Right ventricle myocardium inferior (tissue), 1 donor: ENCODE data around the gene NHS. TPM values are rescaled to one million over a fixed set of nuclear protein-coding genes. Genes with fewer than 3 reads are reported as not detected.
A peak's percentile ranks its signal among the peaks of the same experiment; 100 is the strongest.

Experiments
- ATAC-seq: fragments of 200-7000 bp; cut with Tn5 transposase; one replicate; pipeline ENCODE4 v1.9.1; 2020; ENCODE audit warnings: mild to moderate bottlenecking, moderate library complexity
- DNase-seq: peaks from one replicate; pipeline ENCODE4 v3.0.0; 2021; ENCODE audit errors: missing footprints
- intact Hi-C: fragments of 100-400 bp; cut with DNase I; formaldehyde crosslinking; loops from one replicate; pipeline ENCODE4 v1.11.0; 2022
- total RNA-seq: library from RNA; stranded (reverse); fragmentation: NEBNext Ultra II Directional; extraction: Animal tissue kit (Norgen Biotek cat#: 25700); gene quantifications from one replicate; pipeline ENCODE4 v1.2.1, GENCODE V29; 2021
- donor health status: DM: no; HTN: yes; CAD: no; lungs with severe emphysema.

NHS gene
- total RNA-seq, 1 donor from 2014 or later = 2.8 TPM

DNA sequence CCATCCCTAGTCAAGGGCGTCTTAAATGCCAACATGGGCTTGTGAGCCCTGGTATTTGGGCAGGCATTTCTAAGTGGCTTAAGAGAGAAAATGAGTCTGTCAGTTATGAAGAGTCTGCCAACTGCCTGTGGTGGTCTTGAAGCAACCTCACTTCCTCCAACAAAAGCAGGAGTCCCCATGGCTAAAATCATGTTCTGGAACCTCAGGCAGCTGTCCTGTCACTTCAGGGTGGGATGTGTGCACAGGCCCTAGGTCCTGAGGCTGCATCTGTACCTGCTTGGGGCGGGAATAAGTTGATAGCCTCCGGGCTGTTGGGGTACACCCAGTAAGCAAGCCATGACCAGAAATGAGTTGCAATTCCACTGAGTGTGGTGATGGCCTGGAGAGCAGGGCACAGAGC lies 247.3 kb downstream of the NHS start:
- intact Hi-C loops = no loop called here
- no peak for ATAC-seq

DNA sequence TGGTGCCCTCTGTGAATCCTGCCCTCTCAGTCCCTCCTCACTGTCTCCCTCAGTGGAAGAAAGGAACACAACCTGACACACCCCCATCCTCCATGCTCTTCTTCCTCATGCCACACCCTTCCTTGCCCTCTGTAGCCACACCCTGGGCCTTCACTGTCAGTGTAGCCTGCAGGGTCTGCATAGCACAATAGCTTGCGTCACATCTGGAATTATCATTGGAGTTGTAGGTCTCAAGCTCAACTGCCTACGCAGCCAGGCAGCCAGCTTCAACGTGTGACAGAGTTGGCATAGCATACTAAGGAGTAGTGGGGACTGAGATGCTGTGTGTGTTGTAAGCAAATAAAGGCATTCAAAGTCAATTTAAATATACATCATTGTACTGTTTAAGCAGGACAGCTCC lies 248.8 kb downstream of the NHS start:
- ATAC-seq (no peak), DNase-seq (no peak)
- intact Hi-C loops = no loop called here

More for the DNA sequence above, 247.3 kb downstream of the NHS start:
- no peak for DNase-seq

DNA sequence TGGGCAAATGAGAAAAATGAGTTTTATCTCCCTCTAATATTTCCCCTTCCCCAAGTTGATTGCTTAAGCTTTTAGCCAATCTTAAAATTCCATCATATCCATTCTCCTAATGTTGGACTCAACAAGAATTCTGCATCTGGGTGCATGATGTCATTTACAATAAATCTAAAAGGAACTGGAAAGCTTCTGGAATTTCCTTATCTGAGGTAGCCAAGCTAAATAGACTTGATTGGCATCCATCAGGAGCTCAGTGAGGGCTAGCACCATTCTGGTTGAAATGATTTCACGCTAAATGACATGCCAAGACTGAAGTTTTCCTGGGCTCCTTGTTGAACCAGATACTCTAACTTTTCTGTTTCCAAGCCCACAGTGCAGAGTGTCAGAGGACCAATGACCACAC lies 252.0 kb downstream of the NHS start:
- intact Hi-C loops = no loop called here
- DNase-seq = no peak
- ATAC-seq = no peak

DNA sequence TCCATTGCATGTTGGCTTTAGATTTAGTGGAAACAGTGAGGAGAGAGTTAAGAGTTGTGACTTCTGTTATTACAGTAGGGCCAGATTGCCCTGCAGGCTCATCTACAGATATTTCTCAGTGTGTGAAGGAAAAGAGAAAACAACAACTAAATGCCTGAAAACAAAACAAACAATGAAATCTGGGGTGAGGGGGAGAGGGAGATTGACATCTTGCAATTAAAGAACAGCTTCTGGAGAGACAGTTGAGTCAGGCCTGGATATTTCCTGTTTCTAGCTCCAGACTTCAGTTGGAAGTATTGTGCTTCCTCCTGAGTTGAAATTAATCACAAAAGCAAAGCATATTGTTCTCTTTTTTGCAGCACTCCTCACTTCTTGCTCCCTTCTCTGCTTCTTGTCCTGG lies 254.0 kb downstream of the NHS start:
- intact Hi-C loops = no loop called here
- no peak for ATAC-seq
- DNase-seq = no peak

DNA sequence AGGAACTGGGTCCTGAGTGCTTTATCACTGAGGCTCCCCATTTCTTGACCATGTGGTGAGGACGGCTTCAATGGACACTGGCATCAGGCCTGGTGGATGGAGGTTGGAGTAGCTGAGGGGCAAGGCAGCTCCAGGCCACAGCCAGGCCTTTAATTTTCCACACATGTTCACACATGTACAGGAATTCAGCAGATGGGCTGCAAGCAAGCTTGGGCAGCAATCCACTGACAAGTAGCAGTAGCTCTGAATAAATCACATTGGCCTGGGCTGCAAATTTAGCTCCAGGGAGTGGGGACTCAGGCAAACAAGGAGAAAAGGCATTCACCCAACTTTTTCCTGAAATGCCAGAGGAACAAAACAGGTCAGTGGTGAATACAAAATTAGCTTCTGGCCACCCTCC lies 254.5 kb downstream of the NHS start:
- DNase-seq (no peak), ATAC-seq (no peak)
- intact Hi-C loops = no loop called here

DNA sequence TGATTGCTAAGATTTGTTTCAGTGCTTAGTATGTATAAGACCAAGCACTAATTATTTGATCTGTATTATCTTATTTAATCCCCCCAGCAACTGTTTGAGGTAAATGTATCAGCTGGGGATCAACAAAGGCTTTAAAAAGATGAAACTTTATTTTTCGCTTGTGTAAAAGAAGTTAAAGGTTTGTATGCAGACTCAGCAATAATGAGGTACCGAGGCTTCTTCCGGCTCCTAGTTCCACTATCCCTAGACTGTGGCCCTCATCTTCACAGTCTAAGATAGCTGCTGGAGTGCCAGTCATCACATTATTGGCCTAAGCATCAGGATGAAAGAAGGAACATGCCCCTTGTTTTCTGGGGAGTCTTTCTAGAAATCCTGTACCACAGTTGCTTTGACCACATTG lies 256.6 kb downstream of the NHS start:
- ATAC-seq (no peak), DNase-seq (no peak)
- intact Hi-C loops = no loop called here

DNA sequence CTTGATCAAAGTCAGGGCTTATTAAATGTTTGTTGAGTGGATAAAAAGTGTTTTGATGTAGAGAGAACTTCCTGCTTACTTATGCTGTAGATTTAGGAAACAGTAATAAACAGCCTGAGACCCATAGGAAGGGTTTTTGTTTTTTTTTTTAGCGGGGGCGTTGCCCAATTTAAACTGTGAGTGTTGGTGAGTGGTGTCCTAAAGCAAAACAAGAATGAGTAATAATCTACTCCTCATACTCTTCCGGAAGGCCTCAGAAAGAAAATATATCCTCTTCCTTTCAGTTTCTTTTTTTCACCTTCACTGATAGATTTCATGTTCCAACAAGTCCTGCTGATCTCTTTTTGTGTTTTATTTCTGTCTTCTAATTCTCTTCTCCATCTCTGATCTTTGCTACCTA lies 257.9 kb downstream of the NHS start:
- no peak for DNase-seq
- no peak for ATAC-seq
- intact Hi-C loops = no loop called here

DNA sequence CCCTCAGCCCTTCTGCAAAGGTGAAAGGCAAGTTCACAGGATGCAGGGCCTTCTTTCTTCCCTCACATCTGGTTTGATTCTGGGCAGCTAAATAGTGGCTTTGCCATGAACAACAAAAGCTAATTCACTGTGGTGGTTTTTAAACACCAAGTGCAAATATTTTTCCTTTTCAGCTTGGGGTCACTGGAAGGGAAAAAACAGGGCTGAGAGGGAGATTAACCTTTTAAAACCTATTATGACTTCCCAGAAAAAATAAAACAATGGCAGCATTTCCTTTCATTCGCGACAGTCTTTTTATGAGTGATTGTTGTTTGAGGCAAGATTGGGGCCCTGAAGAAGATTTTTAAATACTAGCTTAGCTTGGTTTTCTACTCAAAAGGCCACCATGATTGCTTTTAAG lies 258.5 kb downstream of the NHS start:
- intact Hi-C loops = no loop called here
- no peak for ATAC-seq
- DNase-seq = no peak

DNA sequence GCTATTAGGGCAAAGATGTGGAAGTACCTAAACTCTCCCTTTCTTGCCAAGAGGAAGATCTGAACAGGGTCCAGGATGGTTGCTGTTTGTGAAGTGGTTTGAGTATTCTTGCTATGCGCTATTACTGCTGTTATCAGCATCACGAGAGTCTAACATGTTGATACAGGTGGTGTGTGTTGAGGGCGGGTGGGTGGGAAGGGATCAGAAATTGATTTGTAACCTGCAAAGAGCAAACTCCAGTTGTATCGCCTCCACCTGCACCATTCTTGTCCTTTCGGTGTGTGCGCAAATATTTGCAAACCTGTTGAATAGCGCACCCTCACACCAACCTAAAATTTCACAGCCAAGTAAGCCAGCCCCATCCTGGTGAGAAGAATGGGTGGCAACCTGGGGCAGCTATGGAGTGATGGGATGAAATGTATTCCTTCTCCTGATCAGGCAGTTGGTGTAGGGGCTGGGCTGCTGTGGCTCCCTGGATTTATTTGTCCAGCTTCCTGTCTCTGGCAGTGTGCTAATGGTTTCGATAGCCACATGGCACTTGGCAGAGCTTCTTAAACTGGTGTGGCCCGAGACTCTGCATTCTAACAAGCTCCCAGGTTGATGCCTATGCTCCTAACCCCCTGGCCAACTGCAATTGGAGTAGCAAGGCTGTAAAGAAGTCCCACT lies 259.7 kb downstream of the NHS start:
- ATAC-seq = no peak
- intact Hi-C loops = no loop called here
- DNase-seq = no peak

DNA sequence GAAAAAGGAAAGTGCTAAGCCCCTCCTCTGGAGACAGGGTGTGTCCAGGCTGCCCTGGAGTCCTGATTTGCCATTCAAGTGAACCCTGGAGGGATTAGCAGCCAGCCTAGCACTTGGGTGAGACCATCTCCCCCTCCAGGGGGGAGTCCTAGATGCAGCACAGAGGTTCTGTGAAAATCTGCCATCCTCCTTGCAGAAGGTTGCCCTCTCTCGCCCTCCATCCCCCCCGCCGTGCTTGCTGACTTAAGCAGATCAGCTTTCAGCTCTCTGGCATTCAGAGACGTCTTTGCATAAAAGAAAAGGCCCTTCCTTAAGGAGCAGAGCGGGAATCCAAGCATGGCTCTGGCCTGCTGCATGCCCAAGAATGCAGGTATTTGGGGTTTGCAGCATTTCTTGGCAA lies 260.2 kb downstream of the NHS start:
- ATAC-seq (no peak), DNase-seq (no peak)
- intact Hi-C loops = no loop called here

DNA sequence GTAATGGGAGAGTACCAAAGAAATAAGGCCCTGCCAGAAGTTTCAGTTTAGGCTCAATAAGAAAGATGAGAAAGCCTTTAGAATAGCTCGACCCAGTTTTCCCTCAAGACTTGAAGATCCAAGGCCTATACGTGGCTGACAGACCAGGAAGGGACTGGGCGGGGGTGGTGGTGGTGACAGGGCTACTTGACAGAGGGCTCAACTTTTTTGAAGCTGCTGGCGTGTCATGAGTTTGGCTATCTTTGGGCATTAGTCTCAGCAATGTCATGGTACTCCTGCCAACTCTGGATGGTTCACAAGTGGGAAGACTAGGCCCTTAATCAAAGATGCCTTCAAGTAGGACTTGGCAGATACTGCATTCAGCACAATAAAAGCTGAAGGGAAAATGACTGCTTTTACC lies 262.2 kb downstream of the NHS start:
- ATAC-seq = no peak
- DNase-seq = no peak
- intact Hi-C loops = no loop called here

DNA sequence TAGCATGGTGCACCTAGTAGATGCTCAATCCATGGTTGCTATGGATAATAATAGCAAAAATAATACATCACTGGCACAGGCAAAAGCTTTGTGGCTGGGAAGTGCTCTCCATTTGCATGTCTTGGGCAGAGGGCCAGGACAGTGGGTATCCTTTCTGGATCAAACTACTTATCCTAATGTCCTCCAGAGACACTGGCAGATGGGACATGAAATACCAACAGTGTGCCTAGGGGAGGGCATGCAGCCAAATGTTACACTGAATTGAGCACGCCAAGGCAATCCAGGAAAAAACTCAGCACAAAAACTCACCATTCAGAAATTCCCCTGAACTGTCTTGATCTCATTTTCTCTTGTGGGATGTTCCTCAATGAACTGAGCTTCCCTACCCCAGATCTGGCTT lies 263.7 kb downstream of the NHS start:
- no peak for ATAC-seq
- DNase-seq = no peak
- intact Hi-C loops = no loop called here

DNA sequence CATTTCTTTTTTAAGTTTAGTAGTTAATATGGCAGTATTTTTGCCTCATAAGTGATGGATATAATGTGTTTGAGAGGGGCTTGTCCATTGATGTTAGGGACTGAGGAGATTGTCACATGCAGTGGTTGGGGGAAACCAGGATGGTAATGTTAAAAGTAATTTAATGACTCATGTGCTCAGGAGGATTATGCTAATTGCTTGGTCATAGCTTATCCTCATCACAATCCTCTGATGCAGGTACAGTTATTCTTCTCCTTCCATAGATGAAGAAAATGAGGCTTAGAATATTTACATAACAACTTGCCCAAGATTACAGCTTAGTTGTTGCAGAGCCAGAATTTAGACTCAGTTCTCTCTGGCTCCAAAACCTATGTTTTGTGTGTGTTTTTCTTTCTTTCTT lies 267.9 kb downstream of the NHS start:
- ATAC-seq = no peak
- no peak for DNase-seq

DNA sequence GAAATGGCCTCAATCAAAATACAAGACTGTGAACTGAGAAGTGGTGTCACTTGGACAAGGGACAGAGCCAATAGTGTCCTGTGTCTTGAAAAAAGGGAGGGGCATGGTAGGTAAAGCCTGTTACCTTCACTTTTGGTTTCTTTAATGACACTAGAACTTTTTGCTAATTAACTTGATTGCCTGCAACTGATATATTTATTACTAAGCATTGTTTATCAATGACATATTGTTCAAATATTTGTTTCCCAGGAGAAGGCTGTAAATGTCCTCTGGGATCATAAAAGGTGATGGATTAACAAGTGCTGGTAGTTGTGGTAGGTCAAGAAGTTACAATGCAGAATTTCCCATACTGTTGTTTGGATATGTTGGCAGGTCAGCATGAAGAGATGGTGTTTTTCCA lies 268.5 kb downstream of the NHS start:
- no peak for ATAC-seq

More for the DNA sequence above, 267.9 kb downstream of the NHS start:
- intact Hi-C loops = no loop called here

DNA sequence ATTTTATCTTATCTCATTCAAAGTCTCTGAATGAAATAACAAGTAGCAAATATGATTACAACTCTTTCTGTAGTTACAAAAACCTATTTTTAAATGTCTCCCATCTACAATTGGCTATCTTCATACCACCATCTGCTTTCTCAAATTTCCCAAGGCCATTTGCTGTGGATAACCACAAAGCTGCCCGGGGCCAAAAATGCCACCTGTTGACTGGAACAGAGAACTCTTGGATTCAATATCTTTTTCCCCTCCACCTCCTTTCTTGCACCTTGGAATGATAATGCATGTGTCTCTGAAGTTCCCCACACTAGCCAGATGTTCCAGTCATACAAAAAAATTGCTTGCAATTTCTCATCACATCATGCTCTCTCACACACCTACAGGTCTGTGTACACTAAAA lies 269.0 kb downstream of the NHS start:
- ATAC-seq (no peak), DNase-seq (no peak)
- intact Hi-C loops = no loop called here

More for the DNA sequence above, 268.5 kb downstream of the NHS start:
- no peak for DNase-seq
- intact Hi-C loops = no loop called here

DNA sequence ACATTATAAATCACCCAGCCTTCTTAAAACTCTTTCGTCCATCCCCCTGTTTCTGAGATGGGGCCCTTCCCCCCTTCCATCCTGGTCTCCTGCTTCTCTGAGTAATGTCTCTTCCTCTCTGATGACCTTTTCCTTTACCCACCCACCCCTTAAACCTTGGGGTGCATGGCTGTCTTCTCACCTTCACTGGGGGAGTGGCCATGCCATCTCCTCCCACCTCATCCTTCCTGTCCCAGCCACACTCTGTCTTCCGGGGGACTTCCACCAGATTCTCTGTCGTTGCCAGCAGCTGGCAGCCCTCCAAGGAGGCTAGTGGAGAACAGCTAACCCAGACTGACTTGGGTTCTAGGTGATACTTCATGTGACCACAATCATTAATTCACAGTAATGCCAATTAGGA lies 279.1 kb downstream of the NHS start:
- no peak for ATAC-seq
- intact Hi-C loops = loop anchor here (10.0 kb wide), 1 partner anchor 49 kb away; no protein-coding TSS in a partner anchor
- DNase-seq = no peak

DNA sequence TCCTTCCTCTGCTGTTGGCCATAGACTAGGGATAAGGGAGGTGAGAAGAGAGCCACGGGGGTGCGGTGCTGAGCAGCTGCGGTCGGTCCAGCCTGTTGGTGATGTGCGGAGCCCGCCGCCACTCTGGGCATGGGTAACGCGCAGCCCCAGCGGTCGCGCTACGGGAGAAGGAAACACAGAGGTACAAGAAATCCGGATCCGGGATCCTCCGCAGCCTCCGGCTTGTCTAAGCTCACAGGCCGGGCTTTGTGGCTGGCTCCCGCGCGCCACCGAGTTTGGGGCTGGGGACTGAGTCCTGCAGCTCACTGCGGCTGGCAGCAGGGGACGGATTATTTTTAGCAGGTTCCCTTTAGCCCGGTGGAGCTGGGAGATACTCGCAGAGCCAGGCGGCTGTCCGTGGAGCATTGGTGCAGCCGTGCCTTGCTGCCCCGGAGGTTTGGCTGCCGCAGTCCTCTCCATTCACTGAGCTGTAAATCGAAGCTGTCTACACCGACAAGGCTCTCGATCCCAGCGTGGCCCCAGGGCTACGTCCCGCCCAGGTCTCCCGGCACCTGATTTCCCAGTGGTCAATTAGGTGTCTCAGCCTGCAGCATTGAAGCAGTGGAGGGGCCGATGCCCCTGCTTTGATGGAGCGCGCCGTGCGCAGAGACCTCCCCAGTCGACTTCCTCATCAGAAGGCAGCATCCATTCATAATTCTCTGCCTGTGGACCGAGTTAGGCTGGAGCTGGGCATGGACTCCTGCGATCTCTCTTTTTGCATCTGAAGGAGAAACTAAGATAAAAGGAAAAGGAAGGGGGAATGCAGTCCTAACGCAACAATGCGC lies 280.4 kb downstream of the NHS start:
- ATAC-seq = peak; percentile 62
- DNase-seq = no peak
- intact Hi-C loops = loop anchor here (10.0 kb wide), 1 partner anchor 51 kb away; no protein-coding TSS in a partner anchor

DNA sequence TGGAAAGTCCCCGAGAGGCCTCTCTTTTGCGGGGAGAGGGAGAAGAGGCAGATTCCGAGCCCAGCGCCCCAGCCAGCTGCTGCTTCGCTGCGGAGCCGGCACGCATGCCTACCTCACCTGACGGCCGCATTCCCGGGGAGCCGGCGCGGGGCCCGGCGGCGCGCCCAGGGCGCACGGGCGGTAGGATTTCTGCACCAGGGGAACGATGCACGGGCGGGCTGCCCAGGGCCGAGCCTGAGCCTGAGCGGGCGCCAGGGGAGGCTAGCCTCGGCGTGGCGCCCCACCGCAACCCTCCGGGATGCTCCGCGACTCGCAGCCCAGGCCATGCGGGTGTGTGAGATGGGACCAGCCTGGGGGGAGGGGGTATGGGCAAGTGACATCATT lies 281.0 kb downstream of the NHS start:
- ATAC-seq (no peak), DNase-seq (no peak)
- intact Hi-C loops = loop anchor here (10.0 kb wide), 1 partner anchor 51 kb away; no protein-coding TSS in a partner anchor

DNA sequence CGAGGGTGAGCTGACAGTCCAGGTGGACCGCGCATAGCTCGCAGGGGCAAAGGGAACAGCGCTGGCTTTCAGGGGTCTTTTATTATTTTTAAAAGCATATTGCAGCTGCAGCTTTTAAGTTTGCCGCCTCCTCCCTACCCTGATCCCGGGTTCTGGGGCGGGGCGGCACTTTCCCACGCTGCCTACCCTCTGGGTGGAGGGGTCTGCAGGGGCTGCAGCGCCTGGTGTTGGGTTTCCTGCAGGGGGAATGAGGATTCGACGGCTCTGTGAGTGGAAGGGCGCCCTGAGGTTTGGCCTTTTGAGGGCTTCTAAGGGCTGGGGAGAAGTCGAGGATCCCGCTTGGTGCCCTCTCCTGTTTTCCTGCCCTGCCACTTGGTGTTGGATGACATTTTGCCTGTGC lies 281.6 kb downstream of the NHS start:
- no peak for ATAC-seq
- no peak for DNase-seq
- intact Hi-C loops = loop anchor here (10.0 kb wide), 1 partner anchor 52 kb away; no protein-coding TSS in a partner anchor

DNA sequence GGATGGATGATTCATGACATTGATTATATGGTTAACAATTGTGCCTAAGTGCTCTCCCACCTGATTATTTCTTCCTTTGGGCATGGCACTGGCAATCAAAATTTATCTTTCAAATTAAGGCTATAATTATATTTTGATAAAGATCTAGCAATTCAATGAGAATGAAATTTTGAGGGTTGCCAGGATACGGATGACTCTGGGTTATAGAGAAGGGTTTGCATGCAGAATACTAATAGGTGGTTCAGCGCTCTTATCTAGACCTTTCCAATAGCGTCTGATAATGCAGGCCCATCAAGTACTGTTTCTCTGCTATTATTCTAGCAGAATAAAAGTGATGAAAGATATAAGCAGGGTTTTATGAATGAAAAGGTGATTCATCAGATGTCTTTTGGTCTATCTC lies 287.4 kb downstream of the NHS start:
- intact Hi-C loops = no loop called here
- DNase-seq = no peak
- no peak for ATAC-seq
